Measurements from ENCODE around the gene HAUS7.

DNA sequence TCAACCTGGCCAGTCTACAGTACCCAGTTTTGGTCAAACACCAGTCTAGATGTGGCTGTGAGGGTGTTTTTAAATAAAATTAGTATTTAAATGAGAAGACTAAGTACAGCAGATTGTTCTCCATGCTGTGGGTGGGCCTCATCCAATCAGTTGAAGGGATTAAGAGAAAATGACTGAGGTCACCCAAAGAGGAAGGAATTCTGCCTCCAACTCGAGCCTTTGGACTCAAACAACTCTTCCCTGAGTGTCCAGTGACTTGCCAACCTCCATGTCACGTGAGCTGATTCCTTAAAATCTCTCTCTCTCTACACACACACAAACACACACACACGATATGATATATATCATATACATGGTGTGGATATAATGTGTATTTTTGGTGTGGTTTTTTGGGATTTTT, 34.5 kb downstream of the HAUS7 start:
- TF ChIP-seq, protein P1, sequence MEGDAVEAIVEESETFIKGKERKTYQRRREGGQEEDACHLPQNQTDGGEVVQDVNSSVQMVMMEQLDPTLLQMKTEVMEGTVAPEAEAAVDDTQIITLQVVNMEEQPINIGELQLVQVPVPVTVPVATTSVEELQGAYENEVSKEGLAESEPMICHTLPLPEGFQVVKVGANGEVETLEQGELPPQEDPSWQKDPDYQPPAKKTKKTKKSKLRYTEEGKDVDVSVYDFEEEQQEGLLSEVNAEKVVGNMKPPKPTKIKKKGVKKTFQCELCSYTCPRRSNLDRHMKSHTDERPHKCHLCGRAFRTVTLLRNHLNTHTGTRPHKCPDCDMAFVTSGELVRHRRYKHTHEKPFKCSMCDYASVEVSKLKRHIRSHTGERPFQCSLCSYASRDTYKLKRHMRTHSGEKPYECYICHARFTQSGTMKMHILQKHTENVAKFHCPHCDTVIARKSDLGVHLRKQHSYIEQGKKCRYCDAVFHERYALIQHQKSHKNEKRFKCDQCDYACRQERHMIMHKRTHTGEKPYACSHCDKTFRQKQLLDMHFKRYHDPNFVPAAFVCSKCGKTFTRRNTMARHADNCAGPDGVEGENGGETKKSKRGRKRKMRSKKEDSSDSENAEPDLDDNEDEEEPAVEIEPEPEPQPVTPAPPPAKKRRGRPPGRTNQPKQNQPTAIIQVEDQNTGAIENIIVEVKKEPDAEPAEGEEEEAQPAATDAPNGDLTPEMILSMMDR (IDR thresholded peaks at IDR 0.05; ENCODE audit: low read depth, low read length, poor library complexity, severe bottlenecking): no peak
- TF ChIP-seq EZH2phosphoT487 (IDR thresholded peaks at IDR 0.05; ENCODE audit: borderline replicate concordance, low read length): no peak
